ENCODE measurements around the gene SERPINE2.
A peak's percentile ranks its signal among the peaks of the same experiment; 100 is the strongest.

The SERPINE2 gene

DNA sequence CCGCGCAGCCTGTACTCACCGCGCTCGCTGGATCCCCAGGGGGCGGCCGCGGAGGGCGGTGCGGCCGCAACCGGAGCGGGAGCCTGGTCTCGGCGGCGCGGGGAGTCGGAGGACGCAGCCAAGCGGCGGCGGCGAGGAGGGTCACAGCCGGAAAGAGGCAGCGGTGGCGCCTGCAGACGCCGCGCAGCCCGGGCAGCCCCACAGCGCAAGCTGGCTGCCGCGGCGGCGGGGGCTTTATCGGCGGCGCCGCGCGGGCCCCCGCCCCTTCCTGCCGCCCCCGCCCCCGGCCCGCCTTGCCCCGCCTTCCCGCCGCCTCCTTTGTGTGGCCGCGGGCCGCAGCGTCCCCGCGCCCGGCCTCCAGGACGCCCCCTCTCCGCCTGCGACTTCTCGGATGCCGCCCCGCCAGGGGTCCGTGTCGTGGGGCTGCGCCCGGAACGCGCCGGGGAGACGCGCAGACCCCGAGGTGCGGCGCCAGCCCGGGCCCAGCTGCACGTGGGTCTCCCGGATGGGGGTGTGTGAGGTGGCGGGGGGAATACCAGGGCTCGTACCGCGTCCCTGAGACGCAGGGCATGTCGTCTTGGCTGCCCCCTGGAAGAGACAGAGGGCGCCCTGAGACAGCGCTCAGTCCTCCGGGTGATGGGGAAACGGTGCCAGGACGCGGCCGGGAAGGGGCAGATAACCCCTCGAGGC lies at the start of gene SERPINE2:
Gene SERPINE2 (minus strand): TSS at position 207 of the 690 bp plus-strand sequence. CDS start 37,386 bp downstream, outside the sequence.
- ChIA-PET POLR2A (ENCODE audit: low non-redundant PET) (no interaction called here), CTCF (interaction anchor here (0.6 to 1.6 kb wide), 5 partner anchors 10 to 252 kb away, joined by 3 to 14 read pairs (median 5); no protein-coding TSS in a partner anchor)
- H3K27ac ChIP-seq = peak within 1 kb of the TSS; percentile 79
- peak; percentile 69 for TF ChIP-seq CTCF (conservative IDR thresholded peaks at IDR 0.05; ENCODE audit: low read depth)
- peak; percentile 77 for DNase-seq (ENCODE audit: low spot score)

DNA sequence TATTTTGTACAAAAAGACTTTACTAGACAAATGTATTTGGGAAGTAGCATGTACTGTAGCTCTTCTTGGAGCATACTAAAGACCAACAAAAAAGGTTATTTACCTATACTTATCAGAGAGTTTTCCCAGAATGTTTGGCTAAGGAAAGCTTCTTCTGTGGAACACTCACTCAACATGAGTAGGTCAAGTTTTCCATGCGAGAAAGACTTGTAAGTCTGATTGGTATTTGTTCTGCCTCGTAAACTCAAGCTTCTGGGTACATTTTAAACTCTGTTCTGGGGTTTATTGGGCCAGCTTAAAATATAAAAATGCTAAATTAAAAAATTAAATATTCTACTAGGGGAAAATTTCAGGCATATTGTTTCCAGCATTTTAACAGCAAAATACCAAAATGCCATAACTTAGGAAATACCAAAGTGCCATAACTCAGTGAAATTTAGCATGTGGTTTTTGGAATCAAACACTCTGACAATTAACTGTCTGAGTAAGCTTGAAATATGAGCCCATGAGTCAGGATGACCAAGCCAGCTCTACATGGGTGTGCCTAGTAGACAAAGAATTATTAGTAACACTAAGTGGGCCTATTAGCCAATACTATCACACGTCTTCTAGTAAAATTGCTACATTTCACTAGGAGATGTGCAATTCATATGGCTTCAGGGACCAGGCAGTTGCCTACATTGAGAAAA lies 47.3 kb upstream of the SERPINE2 start:
- H3K27ac ChIP-seq = no peak overlapping the region
- CTCF ChIA-PET = interaction anchor here (0.6 kb wide), 1 partner anchor 113 kb away, joined by 5 read pairs; no protein-coding TSS in a partner anchor
- TF ChIP-seq CTCF (conservative IDR thresholded peaks at IDR 0.05; ENCODE audit: low read depth) = no peak
- POLR2A ChIA-PET (ENCODE audit: low non-redundant PET) = no interaction called here
- peak; percentile 93 for DNase-seq (ENCODE audit: low spot score)

- TF ChIP-seq CTCF (conservative IDR thresholded peaks at IDR 0.05; ENCODE audit: low read depth) = no peak
- DNase-seq (ENCODE audit: low spot score) = no peak
- ChIA-PET CTCF (no interaction called here), POLR2A (ENCODE audit: low non-redundant PET) (no interaction called here)
- H3K27ac ChIP-seq = no peak overlapping the region
These were observed 46.7 kb upstream of the SERPINE2 start for GRCh38 chr2:224085811-224086210.

- ChIA-PET POLR2A (ENCODE audit: low non-redundant PET) (no interaction called here), CTCF (no interaction called here)
- DNase-seq (ENCODE audit: low spot score) = peak; percentile 63
- H3K27ac ChIP-seq = no peak overlapping the region
- no peak for TF ChIP-seq CTCF (conservative IDR thresholded peaks at IDR 0.05; ENCODE audit: low read depth)
These were observed 46.2 kb upstream of the SERPINE2 start for GRCh38 chr2:224085246-224085645.

GRCh38 chr2:224084266-224084892 lies 45.3 kb upstream of the SERPINE2 start:
- ChIA-PET POLR2A (ENCODE audit: low non-redundant PET) (no interaction called here), CTCF (no interaction called here)
- no peak for DNase-seq (ENCODE audit: low spot score)
- TF ChIP-seq CTCF (conservative IDR thresholded peaks at IDR 0.05; ENCODE audit: low read depth) = no peak
- H3K27ac ChIP-seq = peak overlapping the region; percentile 57; the same call in 1 of the 2 replicates

- H3K27ac ChIP-seq = no peak overlapping the region
- DNase-seq (ENCODE audit: low spot score) = no peak
- no peak for TF ChIP-seq CTCF (conservative IDR thresholded peaks at IDR 0.05; ENCODE audit: low read depth)
- ChIA-PET CTCF (no interaction called here), POLR2A (ENCODE audit: low non-redundant PET) (no interaction called here)
These were observed 44.6 kb upstream of the SERPINE2 start for GRCh38 chr2:224083638-224084037.

Measured in RWPE1 (cell line).